Rectal smooth muscle tissue (tissue), 1 donor: ENCODE results near the gene PSAT1.

Experiments used
- H3K27ac ChIP-seq: one replicate; pipeline ENCODE4 v1.7.0; 2013; ENCODE audit warnings: low read depth, low read length, inconsistent platforms
- H3K27me3 ChIP-seq: one replicate; pipeline ENCODE4 v1.7.0; 2013; ENCODE audit warnings: low read length; ENCODE audit not compliant: control insufficient read depth, insufficient read depth
- H3K36me3 ChIP-seq: one replicate; pipeline ENCODE4 v1.7.0; 2013; ENCODE audit warnings: low read length; ENCODE audit not compliant: control insufficient read depth, insufficient read depth
- H3K4me1 ChIP-seq: one replicate; pipeline ENCODE4 v1.7.0; 2013; ENCODE audit warnings: low read length; ENCODE audit not compliant: control insufficient read depth, insufficient read depth
- H3K4me3 ChIP-seq: one replicate; pipeline ENCODE4 v1.7.0; 2013; ENCODE audit warnings: low read length
- H3K9ac ChIP-seq: one replicate; pipeline ENCODE4 v1.7.0; 2013; ENCODE audit warnings: low read length

Gene PSAT1

DNA sequence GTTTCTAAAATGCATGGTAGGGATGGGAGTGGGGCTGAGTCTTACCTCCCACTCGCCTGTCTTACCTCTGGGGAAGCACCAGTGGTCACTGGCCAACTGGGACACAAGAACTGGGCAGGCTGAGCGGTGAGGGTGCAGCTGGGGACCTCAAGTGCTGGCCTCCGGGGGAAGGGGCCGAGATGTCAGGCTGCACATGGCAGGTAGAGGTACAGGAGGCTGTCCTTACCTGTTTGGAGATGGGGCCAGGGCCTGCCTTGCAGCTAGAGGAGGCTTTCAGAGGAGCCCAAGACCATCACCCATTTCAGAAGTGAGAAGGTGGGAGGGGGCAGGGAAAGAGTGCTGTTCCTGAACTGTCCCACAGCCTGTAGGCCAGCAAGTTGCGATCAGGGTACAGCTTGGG is 14.2 kb downstream of the PSAT1 start:
- Histone ChIP-seq H3K9ac (no peak overlapping the region), H3K27me3 (no peaks in the 10 kb centered on the region), H3K4me1 (peaks cover 4% of the 10 kb centered on the region), H3K36me3 (no peaks in the 10 kb centered on the region), H3K27ac (no peak overlapping the region), H3K4me3 (no peak overlapping the region)

DNA sequence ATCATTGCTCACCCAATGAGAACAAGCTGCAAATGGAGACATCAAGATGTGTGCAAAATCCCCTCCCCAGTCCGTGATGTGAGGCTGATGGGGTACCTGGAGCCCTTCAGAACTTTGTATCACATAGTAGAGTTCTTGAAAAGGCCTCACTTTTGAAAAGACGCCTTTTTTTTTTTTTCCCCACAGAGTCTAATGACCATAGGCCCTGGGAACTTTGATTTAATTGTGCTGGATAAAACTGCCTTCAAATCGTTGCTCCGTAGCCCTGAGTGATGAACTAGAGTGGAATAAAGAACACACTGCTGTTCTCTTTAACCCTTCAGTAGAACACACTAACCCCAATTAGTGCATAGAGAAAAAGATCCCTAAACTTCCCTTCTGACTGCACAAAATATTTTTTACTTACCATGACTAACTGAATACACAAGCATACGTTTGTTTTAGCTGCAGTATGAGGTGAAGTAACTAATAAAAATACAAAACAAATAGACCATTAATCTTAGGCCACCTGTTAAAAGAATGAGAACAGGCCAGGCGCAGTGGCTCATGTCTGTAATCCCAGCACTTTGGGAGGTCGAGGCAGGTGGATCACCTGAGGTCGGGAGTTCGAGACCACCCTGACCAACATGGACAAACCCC is 15.1 kb downstream of the PSAT1 start:
- Histone ChIP-seq H3K27ac (no peak overlapping the region), H3K9ac (no peak overlapping the region), H3K4me3 (no peak overlapping the region), H3K36me3 (no peaks in the 10 kb centered on the region), H3K27me3 (no peaks in the 10 kb centered on the region), H3K4me1 (peaks cover 2% of the 10 kb centered on the region)

DNA sequence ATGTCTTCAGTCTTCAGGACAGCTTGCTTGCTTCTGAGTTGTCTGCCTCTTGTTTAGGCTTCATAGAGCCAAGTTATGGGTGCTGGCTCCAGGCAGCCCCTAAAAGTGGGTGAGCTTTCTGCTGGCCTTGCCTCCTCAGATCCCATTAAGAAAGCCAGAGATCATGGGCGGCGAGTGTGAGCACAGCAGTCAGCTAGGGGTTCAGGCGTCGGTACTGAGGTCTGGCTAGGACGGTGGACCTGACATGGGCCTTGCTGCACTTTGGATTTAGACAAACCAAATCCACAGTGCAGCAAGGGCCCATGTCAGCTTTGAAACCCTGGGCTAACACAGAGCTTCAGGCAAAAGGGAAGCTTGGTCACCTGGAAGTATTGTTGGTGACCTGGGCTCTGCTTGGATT is 17.6 kb downstream of the PSAT1 start:
- Histone ChIP-seq H3K27ac (no peak overlapping the region), H3K9ac (no peak overlapping the region), H3K27me3 (no peaks in the 10 kb centered on the region), H3K4me3 (no peak overlapping the region), H3K4me1 (no peaks in the 10 kb centered on the region), H3K36me3 (no peaks in the 10 kb centered on the region)

DNA sequence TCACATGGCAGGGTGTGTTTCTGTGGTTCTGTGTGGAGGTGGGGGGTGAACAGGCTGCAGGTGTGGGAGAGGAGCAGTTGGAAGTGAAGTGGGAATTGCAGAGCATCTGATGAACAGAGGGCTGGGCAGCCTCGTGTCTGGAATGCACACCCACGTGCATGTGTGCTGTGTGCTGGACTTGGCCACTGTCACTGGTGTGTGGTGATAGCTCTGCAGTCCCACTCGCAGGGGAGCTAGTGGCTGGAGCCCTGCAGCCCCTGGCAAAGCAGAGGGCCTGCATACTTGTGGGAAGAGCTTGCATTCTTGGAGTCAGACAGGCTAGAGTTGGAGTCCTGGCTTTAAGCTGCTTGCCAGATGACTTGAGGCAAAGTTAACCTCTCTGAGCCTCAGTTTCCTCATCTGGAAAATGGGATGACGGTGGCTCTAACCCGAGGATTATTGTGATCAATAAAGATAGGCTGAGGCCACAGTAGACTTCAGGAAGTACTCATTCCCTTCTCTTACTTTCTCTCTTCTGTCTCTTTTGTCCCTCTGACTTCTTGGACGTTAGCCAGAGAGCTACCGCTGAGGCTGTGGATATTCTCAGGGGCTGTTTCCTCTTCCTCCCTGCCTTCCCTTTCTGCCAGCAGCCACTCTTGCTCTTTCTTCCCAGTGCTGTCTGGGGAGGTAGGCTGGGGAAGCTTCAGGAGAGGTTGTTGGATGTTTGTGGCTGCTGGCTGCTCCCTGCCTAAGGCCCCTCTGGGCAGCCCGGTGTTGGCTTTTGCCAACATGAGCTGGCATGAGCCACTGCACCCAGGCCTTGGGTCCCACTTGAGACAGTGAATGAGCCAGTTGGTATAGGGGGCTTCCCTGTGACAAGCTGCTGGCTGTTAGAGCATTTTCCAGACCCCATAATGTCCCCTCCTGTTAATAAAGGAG is 18.3 kb downstream of the PSAT1 start:
- Histone ChIP-seq H3K9ac (no peak overlapping the region), H3K4me1 (no peaks in the 10 kb centered on the region), H3K36me3 (no peaks in the 10 kb centered on the region), H3K4me3 (no peak overlapping the region), H3K27me3 (no peaks in the 10 kb centered on the region), H3K27ac (no peak overlapping the region)

DNA sequence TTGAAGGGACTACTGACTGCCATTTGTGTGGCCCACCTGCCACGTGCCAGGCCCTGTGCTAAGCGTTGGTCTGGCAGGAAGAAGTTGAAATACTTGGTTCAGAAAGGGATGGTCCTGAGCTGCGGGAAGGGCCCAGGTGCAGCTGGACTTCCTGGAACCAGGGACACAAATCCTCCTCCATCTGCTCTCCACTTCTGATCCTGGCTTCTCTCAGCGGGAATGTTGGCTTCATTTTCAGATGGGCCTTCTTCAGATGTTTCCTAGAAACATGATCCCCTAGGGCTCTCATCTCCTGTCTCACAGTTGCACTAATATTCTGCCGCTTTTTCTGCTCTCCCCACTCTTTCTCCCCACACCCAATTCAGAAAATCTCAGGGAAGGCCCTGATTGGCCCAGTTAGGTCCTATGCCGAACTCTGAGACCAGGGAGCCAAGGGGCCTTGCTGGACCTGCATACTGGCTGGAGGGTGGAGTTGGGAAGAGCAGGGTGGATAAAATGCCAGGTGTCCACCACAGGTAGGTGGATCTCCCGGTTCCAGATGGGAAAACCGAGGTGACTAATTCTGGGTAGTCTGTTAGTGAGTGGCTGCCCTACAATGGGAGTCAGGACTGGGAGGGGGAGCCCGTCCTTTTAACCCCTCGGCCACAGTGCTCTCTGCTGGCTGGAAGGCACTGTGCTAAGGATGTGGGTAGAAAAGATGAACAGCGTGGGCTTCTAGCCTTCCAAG is 19.4 kb downstream of the PSAT1 start:
- Histone ChIP-seq H3K4me3 (no peak overlapping the region), H3K27ac (no peak overlapping the region), H3K9ac (no peak overlapping the region), H3K4me1 (no peaks in the 10 kb centered on the region), H3K27me3 (no peaks in the 10 kb centered on the region), H3K36me3 (no peaks in the 10 kb centered on the region)

DNA sequence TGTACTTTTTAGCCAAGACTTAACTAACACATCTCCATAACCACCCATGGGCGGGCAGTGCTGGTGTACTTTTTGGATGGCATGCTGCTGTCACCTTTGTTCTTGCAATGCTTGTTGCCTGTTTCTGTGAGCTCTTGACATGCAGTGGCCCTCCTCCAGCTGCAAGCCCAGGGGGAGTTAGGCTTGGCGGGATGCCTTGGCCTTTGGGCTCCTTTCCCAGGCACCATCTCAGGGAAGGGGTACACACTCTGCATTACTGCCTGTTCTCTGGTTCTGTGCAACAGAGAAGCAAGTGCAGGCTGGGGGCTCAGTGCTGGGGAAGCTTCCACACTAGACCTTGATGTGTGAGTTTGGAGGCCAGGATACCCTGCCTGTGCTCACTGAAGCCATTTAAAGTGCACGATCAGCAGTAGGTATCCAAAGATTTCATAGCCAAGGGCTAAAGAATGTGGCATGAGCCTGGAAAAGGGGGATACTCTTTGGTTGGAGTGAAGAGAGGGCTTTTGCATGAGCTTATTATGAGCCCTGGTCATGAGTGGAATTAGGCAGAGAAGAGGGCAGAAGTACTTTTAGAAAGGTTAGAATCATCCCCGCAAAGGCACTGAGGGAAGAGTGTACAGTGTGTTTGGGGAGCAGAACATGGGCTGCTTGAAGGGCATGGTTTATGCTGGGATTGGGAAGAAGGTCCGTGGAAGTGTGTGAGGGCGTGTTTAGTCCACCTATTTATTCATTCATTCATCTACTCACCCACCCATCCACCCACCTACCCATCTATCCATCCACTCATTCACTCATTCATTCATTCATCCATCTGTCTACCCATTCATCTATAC is 22.5 kb downstream of the PSAT1 start:
- Histone ChIP-seq H3K4me3 (no peak overlapping the region), H3K36me3 (no peaks in the 10 kb centered on the region), H3K9ac (no peak overlapping the region), H3K27me3 (no peaks in the 10 kb centered on the region), H3K27ac (no peak overlapping the region), H3K4me1 (no peaks in the 10 kb centered on the region)

DNA sequence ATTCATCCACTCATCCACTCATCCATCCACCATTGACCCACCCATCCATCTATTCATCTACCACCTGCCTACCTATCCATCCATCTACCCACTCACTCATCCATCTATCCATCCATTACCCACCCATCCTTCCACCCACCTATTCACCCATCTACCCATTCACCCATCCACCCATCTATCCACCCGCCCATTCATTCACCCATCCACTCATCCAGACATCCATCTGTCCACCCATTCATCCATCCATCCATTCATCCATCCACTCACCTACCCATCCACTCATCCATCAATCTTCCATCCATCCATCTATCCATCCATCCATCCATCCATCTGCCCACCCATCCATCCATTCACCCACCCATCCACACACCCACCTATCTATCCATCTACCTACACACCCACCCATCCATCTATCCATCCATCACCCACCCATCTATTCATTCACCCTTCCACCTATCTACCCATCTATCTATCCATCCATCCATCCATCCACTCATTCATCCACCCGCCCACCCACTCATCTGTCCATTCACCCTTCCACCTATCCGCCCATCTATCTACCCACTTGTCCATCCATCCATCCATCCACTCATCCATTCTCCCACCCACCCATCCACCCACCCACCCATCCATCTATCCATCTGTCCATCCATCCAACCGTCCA is 23.2 kb downstream of the PSAT1 start:
- Histone ChIP-seq H3K9ac (no peak overlapping the region), H3K4me3 (no peak overlapping the region), H3K27me3 (no peaks in the 10 kb centered on the region), H3K27ac (no peak overlapping the region), H3K4me1 (no peaks in the 10 kb centered on the region), H3K36me3 (no peaks in the 10 kb centered on the region)

DNA sequence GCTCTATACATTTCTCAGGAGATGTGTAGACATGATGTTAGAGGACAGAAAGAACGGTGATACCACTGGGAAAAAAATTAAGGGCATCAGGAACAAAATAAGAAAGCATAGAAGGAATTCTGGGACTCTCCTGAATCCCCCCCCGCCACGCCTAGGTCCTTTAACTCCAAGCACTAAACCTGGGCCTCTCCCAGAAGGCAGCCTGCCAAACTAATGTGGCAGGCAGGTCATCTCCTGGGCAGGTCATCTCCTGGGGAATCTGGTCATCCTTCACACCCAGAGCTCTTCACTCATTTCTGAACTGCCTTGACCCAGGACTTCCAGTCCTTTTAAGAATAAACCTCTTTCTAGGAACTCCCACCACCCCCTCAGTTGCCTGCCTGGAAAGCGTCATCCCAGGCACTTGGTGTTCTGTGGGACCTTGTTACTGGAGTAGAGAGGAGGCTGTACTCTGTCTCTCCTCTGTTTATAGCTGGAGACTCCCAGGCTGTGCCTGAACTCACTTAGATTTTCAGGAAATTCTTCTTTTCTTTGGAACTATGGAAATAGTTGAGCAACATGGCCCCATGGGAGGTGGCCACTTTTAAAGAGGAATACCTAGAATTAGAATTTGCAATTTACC is 24.1 kb downstream of the PSAT1 start:
- no peaks in the 10 kb centered on the region for H3K36me3 ChIP-seq
- H3K4me1 ChIP-seq: peaks cover 5% of the 10 kb centered on the region
- H3K27ac ChIP-seq: no peak overlapping the region
- H3K27me3 ChIP-seq: no peaks in the 10 kb centered on the region
- H3K9ac ChIP-seq: no peak overlapping the region
- H3K4me3 ChIP-seq: no peak overlapping the region

DNA sequence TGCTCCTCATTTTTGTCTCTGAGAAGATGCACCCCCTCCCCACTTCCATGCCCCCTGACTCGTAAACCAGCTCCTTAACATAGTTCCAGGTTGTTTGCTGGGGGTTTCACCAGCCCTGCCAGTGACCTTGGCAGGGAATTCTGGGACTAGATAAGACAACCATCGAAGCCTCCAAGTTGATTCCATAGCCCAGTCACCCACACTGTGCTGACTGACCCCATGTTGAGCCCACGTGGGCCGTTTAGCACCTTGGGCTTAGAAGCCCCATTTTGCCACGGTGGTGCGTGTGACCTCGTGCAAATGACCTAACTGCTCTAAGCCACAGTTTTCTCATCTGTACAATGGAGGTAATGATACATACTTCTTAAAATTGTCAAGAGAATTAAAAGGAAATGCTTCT is 24.6 kb downstream of the PSAT1 start:
- no peak overlapping the region for H3K27ac ChIP-seq
- H3K4me3 ChIP-seq: no peak overlapping the region
- H3K9ac ChIP-seq: no peak overlapping the region
- H3K4me1 ChIP-seq: peaks cover 6% of the 10 kb centered on the region
- H3K36me3 ChIP-seq: no peaks in the 10 kb centered on the region
- H3K27me3 ChIP-seq: no peaks in the 10 kb centered on the region

DNA sequence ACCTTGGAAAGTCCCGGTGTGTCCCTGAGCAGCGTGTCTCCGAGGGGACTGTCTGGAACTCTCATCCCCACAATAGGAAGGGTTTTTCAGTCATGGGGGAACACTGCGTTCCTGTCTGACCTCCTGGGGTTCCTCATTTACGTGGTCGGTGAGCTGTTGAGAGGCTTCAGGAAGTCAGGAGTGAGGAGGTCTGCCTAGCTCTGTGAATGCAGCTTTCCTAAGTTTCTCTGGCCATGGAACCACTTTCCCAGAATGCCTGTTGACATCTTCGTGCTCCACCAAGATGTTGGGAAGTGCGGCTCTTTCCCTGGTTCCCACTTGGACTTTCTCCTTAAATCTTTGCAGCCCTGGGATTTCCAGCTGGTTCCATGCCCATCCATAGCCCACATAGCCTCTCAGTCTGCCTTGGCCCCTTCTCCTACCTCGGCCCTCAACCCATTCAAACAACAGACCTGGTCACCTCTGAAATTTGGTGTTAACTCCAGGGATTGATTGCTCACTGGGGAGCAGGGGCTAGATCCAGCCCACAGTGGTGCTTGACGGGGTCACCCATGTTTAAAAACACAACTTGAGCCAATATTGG is 27.2 kb downstream of the PSAT1 start:
- no peaks in the 10 kb centered on the region for H3K27me3 ChIP-seq
- no peaks in the 10 kb centered on the region for H3K36me3 ChIP-seq
- no peak overlapping the region for H3K4me3 ChIP-seq
- H3K27ac ChIP-seq: no peak overlapping the region
- H3K4me1 ChIP-seq: peaks cover 6% of the 10 kb centered on the region
- no peak overlapping the region for H3K9ac ChIP-seq

DNA sequence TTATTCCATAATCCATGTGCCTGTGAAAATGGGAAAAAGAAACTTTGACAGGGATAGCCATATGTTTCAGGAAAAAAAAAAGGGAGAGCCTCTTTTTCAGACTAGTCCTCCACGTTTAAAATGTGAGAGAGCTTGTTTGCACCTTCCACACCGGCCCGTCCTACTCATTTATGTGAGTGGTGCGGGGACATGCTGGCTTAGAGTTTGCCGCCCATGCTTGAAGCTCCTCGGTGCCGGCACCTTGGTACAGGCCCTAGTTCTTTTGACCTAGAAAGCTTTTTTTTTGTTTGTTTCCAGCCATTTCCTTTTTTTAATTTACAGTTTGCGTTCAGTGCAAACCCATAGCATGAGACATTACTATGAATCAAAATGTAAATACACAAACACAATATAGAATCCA is 27.8 kb downstream of the PSAT1 start:
- no peak overlapping the region for H3K9ac ChIP-seq
- no peaks in the 10 kb centered on the region for H3K27me3 ChIP-seq
- H3K4me1 ChIP-seq: peaks cover 6% of the 10 kb centered on the region
- no peak overlapping the region for H3K4me3 ChIP-seq
- H3K27ac ChIP-seq: no peak overlapping the region
- no peaks in the 10 kb centered on the region for H3K36me3 ChIP-seq
